Ascending aorta (tissue), 2 donors: ENCODE results near the gene SPAG17. TPM values are rescaled to one million over a fixed set of nuclear protein-coding genes. Genes with fewer than 3 reads are reported as not detected.

Source experiments
- DNase-seq, 2 donors: peaks; one replicate each; pipeline ENCODE4 v3.0.0-alpha.2; 2019; ENCODE audit warnings: low spot score in 2 of 2
- H3K27ac ChIP-seq, 2 donors: fragments of 200-600 bp; sonication (generic); one replicate each; pipeline ENCODE4 v1.5.1; 2016 to 2017; ENCODE audit warnings: mild to moderate bottlenecking in 1 of 2
- H3K27me3 ChIP-seq: fragments of 200-600 bp; sonication (generic); one replicate; pipeline ENCODE4 v1.5.1; 2017
- H3K36me3 ChIP-seq, 2 donors: fragments of 200-600 bp; sonication (generic); one replicate each; pipeline ENCODE4 v1.5.1; 2016
- H3K4me1 ChIP-seq, 2 donors: fragments of 200-600 bp; sonication (generic); one replicate each; pipeline ENCODE4 v1.5.1; 2016 to 2017; ENCODE audit warnings: mild to moderate bottlenecking in 1 of 2
- H3K4me3 ChIP-seq, 2 donors: fragments of 200-600 bp; sonication (generic); one replicate each; pipeline ENCODE4 v1.5.1; 2016 to 2017; ENCODE audit warnings: mild to moderate bottlenecking in 1 of 2
- H3K9me3 ChIP-seq, 2 donors: fragments of 200-600 bp; sonication (generic); one replicate each; pipeline ENCODE4 v1.5.1; 2016
- CTCF ChIP-seq, 3 experiments: fragments of 200-600 bp in 2 of 3; fragments of 450-650 bp in 1 of 3; sonication (generic) in 2 of 3; IDR thresholded peaks; one replicate each; pipeline ENCODE4 v1.5.1; 2016 to 2019; ENCODE audit warnings: antibody characterized with exemption in 3 of 3, mild to moderate bottlenecking in 1 of 3, moderate library complexity in 1 of 3
- intact Hi-C: fragments of 100-400 bp; cut with DNase I; formaldehyde crosslinking; loops from one replicate; pipeline ENCODE4 v1.15.1; 2023
- total RNA-seq: library from RNA; depleted of rRNA; stranded (reverse); fragments of >200 nt; gene quantifications from one replicate; pipeline ENCODE4 v1.1.0, GENCODE V29; 2016

The SPAG17 gene
- not detected for total RNA-seq

DNA sequence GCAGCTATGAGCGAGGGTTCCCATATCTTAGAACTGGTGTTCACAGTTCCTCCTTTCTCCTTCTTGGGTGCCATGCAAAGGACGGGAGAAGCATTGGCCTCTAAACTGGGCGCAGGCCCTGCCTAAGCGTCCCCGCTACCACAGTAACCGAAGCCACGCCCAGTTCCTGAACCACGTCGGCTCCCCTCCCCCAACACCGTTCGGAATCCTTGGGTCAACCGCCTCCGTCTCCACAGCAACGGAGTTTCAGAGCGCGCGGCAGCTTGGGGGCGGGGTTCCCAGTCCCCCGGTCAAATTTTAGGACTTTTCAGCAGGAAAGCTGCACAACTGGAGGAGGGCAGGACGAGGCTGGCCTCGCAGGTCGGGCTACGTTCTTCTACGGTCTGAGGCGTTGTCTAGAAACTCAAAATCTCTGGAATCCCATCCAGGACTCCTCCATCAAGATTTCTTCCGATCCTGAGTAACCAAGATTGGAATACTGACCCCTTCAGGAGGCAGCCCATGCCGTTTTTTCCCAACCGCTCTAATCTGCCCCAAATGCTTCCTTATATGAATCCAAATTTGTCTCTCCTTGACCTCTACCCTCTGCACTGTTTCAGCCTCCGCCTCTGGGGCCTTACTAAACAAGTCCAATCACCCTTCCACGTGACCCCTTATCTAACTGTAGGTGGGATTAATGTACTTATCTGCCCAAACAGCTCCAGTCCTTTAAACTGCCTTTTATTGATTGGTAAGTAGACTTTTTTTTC is at the start of gene SPAG17:
TSS of gene SPAG17 (minus strand) at position 145 of the 749 bp plus-strand sequence. CDS start at position 74, 71 bp downstream.
- Histone ChIP-seq H3K4me1 (no peaks in the 10 kb centered on the region), H3K27me3 (no peaks in the 10 kb centered on the region), H3K9me3 (no peaks in the 10 kb centered on the region), H3K4me3 (peak within 1 kb of the TSS in 1 of 2 donors; percentile 42), H3K36me3 (no peaks in the 10 kb centered on the region), H3K27ac (no peak within 1 kb of the TSS)
- no peak for DNase-seq
- intact Hi-C loops: no loop called here
- TF ChIP-seq CTCF (IDR thresholded peaks at IDR 0.05): no peak

- H3K27ac ChIP-seq: no peak overlapping the region
- intact Hi-C loops: no loop called here
Measured at GRCh38 chr1:118225471-118225870, 40.4 kb upstream of the SPAG17 start.

GRCh38 chr1:118223426-118223825 is 38.4 kb upstream of the SPAG17 start:
- Histone ChIP-seq H3K27ac (no peak overlapping the region), H3K27me3 (no peaks in the 10 kb centered on the region), H3K36me3 (no peaks in the 10 kb centered on the region), H3K4me1 (no peaks in the 10 kb centered on the region), H3K4me3 (no peak overlapping the region), H3K9me3 (no peaks in the 10 kb centered on the region)
- intact Hi-C loops: no loop called here
- peak in 1 of 3 experiments; percentile 6 for TF ChIP-seq CTCF (IDR thresholded peaks at IDR 0.05)
- DNase-seq: no peak

More at GRCh38 chr1:118225471-118225870, 40.4 kb upstream of the SPAG17 start:
- Histone ChIP-seq H3K36me3 (no peaks in the 10 kb centered on the region), H3K9me3 (no peaks in the 10 kb centered on the region), H3K4me1 (no peaks in the 10 kb centered on the region), H3K4me3 (no peak overlapping the region), H3K27me3 (no peaks in the 10 kb centered on the region)
- no peak for TF ChIP-seq CTCF (IDR thresholded peaks at IDR 0.05)
- DNase-seq: no peak

DNA sequence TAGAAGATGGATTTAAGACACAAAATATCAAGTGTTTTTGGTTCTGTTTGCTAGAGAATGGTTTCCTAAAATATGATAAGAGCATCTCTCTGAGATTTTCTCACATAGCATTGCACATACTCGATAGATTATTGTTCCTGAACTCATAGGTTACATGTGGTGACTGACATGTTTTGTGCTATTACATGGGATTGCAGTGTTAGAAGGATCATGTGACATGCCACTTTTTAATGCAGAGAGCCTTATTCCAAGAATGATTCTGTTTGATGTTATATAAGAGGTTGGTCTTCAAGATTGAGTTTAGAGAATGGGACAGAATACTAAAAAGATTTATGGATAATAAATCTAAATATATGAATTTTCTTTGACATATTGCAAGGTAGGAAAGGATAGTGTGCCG is 34.4 kb upstream of the SPAG17 start:
- TF ChIP-seq CTCF (IDR thresholded peaks at IDR 0.05): no peak
- Histone ChIP-seq H3K36me3 (no peaks in the 10 kb centered on the region), H3K4me1 (no peaks in the 10 kb centered on the region), H3K27ac (no peak overlapping the region), H3K9me3 (no peaks in the 10 kb centered on the region), H3K27me3 (no peaks in the 10 kb centered on the region), H3K4me3 (no peak overlapping the region)
- no peak for DNase-seq
- intact Hi-C loops: no loop called here

DNA sequence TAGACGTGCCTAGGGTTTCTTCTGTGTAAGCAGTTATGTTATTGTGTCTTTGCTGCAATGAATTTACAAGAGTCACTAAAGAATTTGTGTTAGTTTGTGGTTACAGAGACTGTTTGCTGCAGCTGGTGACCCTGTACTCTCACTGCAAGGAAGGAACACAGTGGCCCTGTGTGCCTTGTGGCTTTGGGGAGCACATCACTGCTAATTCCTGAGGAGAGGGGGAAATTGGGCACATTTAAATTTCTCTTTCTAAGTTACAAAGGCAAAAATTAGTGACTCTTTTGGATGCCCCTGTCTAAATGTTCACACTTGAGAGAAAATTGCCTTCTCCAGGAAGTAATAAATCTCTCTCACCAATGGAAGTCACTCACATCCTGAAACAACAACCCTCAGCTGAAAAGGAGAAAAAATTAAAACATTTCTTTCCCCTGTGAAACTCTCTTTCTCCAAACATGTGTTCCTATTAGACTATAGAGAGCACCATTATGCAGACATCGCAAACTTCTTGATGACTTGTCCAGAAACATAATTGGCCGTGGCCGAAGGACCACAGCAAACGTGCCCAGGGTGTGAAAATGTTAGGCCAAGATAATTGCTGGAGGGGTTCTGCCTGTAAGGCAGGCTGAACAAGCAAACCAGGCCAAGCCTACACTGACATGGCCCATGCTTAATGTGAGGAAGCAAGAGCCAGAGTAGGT is 32.3 kb upstream of the SPAG17 start:
- Histone ChIP-seq H3K4me3 (no peak overlapping the region), H3K27ac (no peak overlapping the region), H3K9me3 (no peaks in the 10 kb centered on the region), H3K27me3 (no peaks in the 10 kb centered on the region), H3K4me1 (no peaks in the 10 kb centered on the region), H3K36me3 (no peaks in the 10 kb centered on the region)
- intact Hi-C loops: no loop called here
- no peak for DNase-seq
- TF ChIP-seq CTCF (IDR thresholded peaks at IDR 0.05): no peak
